ENCODE results near the gene HEATR3.

HEATR3 gene, protein sequence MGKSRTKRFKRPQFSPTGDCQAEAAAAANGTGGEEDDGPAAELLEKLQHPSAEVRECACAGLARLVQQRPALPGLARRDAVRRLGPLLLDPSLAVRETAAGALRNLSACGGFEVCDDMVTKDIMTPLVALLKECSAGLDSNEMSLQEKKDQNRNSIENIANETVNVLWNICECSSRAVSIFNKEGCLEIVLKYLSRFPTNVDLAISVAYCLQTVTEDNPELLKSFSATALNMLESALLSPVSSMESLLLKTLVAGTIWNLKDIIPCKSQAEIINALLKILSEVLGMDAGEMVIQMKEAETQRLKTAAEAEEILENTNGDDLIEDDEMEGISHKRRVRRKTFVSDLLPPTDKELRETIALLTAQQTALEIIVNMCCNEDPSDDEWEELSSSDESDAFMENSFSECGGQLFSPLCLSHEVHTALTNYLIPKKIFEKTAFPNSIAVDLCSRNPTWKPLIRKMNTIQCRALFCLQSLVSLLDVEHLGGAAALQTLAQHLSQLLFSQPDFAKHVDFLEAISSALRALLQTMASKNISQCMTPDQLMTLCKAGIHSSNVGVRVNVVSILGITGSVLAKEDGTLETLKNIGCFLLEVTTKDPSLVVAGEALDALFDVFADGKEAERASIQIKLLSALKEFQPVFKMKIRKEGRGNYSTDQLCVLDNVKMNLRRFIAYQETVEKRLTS

DNA sequence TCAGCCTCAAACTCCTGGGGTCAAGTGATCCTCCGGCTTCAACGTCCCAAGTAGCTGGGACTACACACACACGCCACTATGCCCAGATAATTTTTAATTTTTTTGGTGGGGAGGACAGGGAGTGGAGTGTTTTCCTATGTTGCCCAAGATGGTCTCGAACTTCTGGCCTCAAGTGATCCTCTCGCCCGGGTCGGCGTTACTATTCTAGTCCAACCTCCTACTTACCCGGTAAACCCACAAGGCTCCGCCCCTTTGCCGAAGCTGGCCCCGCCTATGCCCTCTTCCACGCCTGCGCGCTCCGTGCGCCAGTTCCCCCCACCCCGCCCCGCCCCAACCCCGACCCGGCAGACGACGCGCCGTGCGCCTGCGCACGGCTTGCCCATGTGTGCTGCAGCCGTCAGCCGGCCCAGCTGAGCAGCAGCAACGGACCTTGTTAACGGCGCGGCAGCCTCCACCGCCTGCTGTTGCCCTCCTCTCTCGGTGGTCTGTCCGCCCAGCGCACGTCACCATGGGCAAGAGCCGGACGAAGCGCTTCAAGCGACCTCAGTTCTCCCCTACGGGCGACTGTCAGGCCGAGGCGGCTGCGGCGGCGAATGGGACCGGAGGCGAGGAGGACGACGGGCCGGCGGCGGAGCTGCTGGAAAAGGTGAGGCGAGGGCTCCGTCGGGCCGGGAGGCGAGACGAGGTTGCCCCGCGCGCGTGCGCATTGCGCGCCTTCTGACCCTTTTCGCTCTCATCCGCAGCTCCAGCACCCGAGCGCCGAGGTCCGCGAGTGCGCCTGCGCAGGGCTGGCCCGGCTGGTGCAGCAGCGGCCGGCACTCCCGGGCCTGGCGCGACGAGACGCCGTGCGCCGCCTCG is at the start of gene HEATR3:
HEATR3 (plus strand) TSS at position 347 of the 858 bp plus-strand sequence; CDS start at position 509, 162 bp downstream.
- Histone ChIP-seq H3K4me3 (ENCODE audit: low read depth, low read length) (peak within 1 kb of the TSS; percentile 96), H3K27ac (ENCODE audit: low read depth, low read length) (peak within 1 kb of the TSS; percentile 95), H3K9ac (ENCODE audit: low read depth, low read length) (peak within 1 kb of the TSS; percentile 80), H3K36me3 (ENCODE audit: control insufficient read depth, insufficient read depth, low read length) (peaks cover 26% of the 10 kb centered on the region), H3K4me1 (ENCODE audit: control insufficient read depth, insufficient read depth, low read length) (peaks cover 4% of the 10 kb centered on the region), H3K27me3 (ENCODE audit: control insufficient read depth, insufficient read depth, low read length) (no peaks in the 10 kb centered on the region), H3K9me3 (ENCODE audit: control insufficient read depth, insufficient read depth, low read length) (no peaks in the 10 kb centered on the region)

DNA sequence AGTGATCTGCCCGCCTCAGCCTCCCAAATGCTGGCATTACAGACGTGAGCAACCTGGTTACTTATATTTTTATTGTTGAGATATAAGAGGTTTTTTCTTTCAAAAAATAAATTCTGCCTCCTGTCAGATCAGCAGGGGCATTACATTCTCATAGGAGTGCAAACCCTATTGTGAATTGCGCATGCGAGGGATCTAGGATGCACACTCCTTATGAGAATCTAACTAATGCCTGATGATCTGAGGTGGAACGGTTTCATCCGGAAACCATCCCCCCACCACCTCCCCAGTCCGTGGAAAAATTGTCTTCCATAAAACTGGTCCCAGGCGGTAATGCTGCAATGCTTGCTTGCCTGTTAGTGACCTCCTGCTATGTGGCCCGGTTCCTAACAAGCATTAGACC is 48.2 kb upstream of the HEATR3 start:
- no peak overlapping the region for H3K4me3 ChIP-seq (ENCODE audit: low read depth, low read length)
- peaks cover 4% of the 10 kb centered on the region; the same call in 1 of the 2 replicates for H3K4me1 ChIP-seq (ENCODE audit: control insufficient read depth, insufficient read depth, low read length)
- no peaks in the 10 kb centered on the region for H3K9me3 ChIP-seq (ENCODE audit: control insufficient read depth, insufficient read depth, low read length)
- no peak overlapping the region for H3K9ac ChIP-seq (ENCODE audit: low read depth, low read length)
- no peak overlapping the region for H3K27ac ChIP-seq (ENCODE audit: low read depth, low read length)
- H3K36me3 ChIP-seq (ENCODE audit: control insufficient read depth, insufficient read depth, low read length) = no peaks in the 10 kb centered on the region
- H3K27me3 ChIP-seq (ENCODE audit: control insufficient read depth, insufficient read depth, low read length) = no peaks in the 10 kb centered on the region

DNA sequence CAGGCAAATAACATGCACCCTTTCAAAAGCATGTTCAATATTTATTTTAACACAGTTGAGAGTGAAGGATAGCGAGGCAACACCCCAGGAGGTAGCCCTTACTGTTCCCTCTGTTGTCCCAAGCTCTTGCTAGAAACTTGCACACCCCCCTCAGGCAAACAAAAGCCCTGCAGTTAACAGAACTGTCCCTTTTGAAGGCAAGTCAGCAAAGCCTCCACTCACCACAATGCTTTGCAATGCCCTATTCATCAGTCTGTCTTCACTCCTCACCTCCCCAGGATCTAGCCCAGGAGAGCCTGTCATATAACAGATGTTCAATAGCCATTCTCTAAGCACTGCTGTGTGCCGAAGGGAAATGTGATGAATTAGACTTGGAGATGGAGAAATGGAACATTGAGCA is 44.2 kb upstream of the HEATR3 start:
- peaks cover 13% of the 10 kb centered on the region for H3K4me1 ChIP-seq (ENCODE audit: control insufficient read depth, insufficient read depth, low read length)
- no peak overlapping the region for H3K27ac ChIP-seq (ENCODE audit: low read depth, low read length)
- H3K9ac ChIP-seq (ENCODE audit: low read depth, low read length) = no peak overlapping the region
- H3K4me3 ChIP-seq (ENCODE audit: low read depth, low read length) = no peak overlapping the region
- no peaks in the 10 kb centered on the region for H3K36me3 ChIP-seq (ENCODE audit: control insufficient read depth, insufficient read depth, low read length)
- H3K27me3 ChIP-seq (ENCODE audit: control insufficient read depth, insufficient read depth, low read length) = no peaks in the 10 kb centered on the region
- H3K9me3 ChIP-seq (ENCODE audit: control insufficient read depth, insufficient read depth, low read length) = no peaks in the 10 kb centered on the region

DNA sequence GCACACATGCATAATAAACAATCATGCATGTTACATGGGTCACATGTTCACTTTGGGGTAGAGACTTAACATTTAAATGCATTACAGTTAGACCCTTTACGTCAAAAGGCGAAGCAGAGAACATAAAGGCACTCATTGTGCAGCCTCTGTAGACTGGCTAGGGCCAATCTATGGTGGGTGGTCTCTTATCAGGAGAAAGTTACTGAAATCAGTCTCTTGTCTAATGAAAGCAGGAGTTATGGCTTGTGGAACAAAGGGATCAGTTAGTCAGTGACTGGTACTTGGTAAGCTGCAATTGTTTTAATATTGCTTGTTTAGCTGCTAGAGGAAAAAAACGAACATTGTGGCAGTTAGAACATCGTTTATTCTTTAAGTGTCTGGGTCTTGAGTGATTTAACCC is 42.1 kb upstream of the HEATR3 start:
- Histone ChIP-seq H3K4me1 (ENCODE audit: control insufficient read depth, insufficient read depth, low read length) (peaks cover 13% of the 10 kb centered on the region), H3K4me3 (ENCODE audit: low read depth, low read length) (no peak overlapping the region), H3K9ac (ENCODE audit: low read depth, low read length) (no peak overlapping the region), H3K27me3 (ENCODE audit: control insufficient read depth, insufficient read depth, low read length) (no peaks in the 10 kb centered on the region), H3K36me3 (ENCODE audit: control insufficient read depth, insufficient read depth, low read length) (peaks cover 12% of the 10 kb centered on the region; the same call in 1 of the 2 replicates), H3K27ac (ENCODE audit: low read depth, low read length) (no peak overlapping the region), H3K9me3 (ENCODE audit: control insufficient read depth, insufficient read depth, low read length) (no peaks in the 10 kb centered on the region)

DNA sequence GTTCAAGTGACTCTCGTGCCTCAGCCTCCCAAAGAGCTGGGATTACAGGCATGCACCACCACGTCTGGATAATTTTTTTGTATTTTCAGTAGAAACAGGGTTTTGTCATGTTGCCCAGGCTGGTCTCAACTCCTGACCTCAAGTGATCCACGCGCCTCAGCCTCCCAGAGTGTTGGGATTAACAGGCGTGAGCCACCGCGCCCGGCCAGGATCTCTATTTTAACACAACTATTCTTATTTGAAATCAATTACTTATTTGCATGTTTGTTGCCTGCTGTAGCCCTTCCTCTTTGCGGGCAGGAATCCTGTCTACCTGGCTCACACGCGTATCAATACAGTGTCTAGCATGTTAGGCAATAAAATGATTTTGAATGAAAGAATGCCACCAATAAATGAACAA is 41.6 kb upstream of the HEATR3 start:
- no peak overlapping the region; the same call in 1 of the 2 replicates for H3K4me3 ChIP-seq (ENCODE audit: low read depth, low read length)

DNA sequence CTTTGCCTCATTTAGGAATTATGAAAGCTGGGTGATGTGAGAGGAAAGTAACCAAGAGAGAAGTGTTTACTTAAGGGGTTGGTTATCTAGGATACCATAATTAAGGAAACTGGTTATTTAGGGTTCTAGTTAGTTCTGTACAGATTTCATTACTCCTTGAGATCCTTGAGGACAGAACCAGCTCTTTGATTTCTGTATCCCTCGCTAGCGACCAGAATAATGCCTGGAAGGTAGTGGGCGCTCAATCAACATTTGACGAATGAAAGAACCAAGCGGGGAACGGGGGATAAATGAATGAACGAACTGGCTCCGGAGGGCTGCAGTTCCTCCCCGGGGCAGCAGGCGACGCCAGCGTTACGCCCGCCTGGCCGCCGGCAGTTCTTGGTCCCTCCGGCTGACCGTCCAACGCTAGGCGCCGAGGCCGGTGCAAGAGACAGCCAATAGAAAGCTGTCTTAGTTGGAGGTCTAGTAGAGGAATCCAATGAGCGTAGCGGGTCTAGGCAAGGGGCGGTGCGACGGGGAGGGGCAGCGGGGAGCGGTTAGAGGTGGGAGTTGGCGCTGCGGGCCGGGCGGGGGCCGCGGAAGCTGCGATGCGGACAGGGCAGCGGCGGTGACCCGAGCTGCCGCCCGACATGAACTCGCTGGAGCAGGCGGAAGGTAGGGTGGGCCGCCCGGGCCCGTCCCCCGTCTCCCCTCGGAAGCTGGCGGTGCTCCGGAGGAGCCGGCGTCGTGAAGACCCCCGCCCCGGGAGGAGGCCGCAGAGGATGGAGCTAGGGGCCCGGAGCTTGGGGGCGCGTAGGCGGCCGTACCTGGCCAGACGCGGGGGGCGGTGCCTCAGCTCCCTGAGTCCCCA is 40.9 kb upstream of the HEATR3 start, which contains the start of gene CNEP1R1:
CNEP1R1 (plus strand) TSS at position 542 of the 853 bp plus-strand sequence; CDS start at position 633, 91 bp downstream.
- Histone ChIP-seq H3K9ac (ENCODE audit: low read depth, low read length) (peak within 1 kb of the TSS; percentile 65; the same call in 1 of the 2 replicates), H3K27ac (ENCODE audit: low read depth, low read length) (peak within 1 kb of the TSS; percentile 35), H3K36me3 (ENCODE audit: control insufficient read depth, insufficient read depth, low read length) (peaks cover 19% of the 10 kb centered on the region), H3K4me3 (ENCODE audit: low read depth, low read length) (peak within 1 kb of the TSS; percentile 93), H3K4me1 (ENCODE audit: control insufficient read depth, insufficient read depth, low read length) (peaks cover 13% of the 10 kb centered on the region), H3K9me3 (ENCODE audit: control insufficient read depth, insufficient read depth, low read length) (no peaks in the 10 kb centered on the region), H3K27me3 (ENCODE audit: control insufficient read depth, insufficient read depth, low read length) (no peaks in the 10 kb centered on the region)

More for the DNA sequence above, 41.6 kb upstream of the HEATR3 start:
- Histone ChIP-seq H3K9ac (ENCODE audit: low read depth, low read length) (no peak overlapping the region), H3K4me1 (ENCODE audit: control insufficient read depth, insufficient read depth, low read length) (peaks cover 13% of the 10 kb centered on the region), H3K27ac (ENCODE audit: low read depth, low read length) (no peak overlapping the region), H3K27me3 (ENCODE audit: control insufficient read depth, insufficient read depth, low read length) (no peaks in the 10 kb centered on the region), H3K9me3 (ENCODE audit: control insufficient read depth, insufficient read depth, low read length) (no peaks in the 10 kb centered on the region), H3K36me3 (ENCODE audit: control insufficient read depth, insufficient read depth, low read length) (peaks cover 12% of the 10 kb centered on the region; the same call in 1 of the 2 replicates)

DNA sequence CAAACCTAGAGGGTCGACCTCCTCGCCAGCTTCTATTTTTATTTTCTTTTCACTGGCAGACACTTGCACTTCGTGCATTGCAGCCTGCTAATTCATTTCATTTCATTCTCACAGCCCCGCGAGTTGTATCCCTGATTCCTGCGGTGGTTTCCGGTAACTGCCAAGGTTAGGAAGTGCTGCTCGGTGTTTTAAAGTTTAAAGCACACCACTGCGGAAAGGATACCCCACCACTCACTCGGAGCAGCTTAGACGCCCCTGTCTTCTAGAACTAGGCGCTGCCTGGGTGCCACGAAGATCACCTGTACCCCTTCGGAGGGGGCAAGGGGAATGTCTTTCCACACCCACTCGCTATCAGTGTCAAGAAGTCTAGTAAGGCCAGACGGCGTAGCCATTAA is 40.2 kb upstream of the HEATR3 start:
- Histone ChIP-seq H3K4me1 (ENCODE audit: control insufficient read depth, insufficient read depth, low read length) (peaks cover 13% of the 10 kb centered on the region), H3K36me3 (ENCODE audit: control insufficient read depth, insufficient read depth, low read length) (peaks cover 25% of the 10 kb centered on the region), H3K27me3 (ENCODE audit: control insufficient read depth, insufficient read depth, low read length) (no peaks in the 10 kb centered on the region), H3K9me3 (ENCODE audit: control insufficient read depth, insufficient read depth, low read length) (no peaks in the 10 kb centered on the region), H3K27ac (ENCODE audit: low read depth, low read length) (peak overlapping the region; percentile 35), H3K4me3 (ENCODE audit: low read depth, low read length) (peak overlapping the region; percentile 93), H3K9ac (ENCODE audit: low read depth, low read length) (peak overlapping the region; percentile 65; the same call in 1 of the 2 replicates)

DNA sequence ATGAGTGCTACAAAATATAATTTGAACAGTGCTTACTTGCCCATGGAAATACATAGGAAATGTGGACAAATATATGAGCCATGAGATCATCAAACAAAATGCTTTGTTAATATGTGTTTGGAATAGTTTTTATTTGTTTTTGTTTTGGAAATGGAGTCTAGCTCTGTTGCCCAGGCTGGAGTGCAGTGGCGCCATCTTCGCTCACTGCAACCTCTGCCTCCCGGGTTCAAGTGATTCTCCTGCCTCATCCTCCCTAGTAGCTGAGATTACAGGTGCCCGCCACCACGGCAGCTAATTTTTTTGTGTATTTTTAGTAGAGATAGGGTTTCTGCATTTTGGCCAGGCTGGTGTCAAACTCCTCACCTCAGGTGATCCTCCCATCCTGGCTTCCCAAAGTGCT is 37.9 kb upstream of the HEATR3 start:
- Histone ChIP-seq H3K9me3 (ENCODE audit: control insufficient read depth, insufficient read depth, low read length) (no peaks in the 10 kb centered on the region), H3K27ac (ENCODE audit: low read depth, low read length) (no peak overlapping the region), H3K27me3 (ENCODE audit: control insufficient read depth, insufficient read depth, low read length) (no peaks in the 10 kb centered on the region), H3K4me3 (ENCODE audit: low read depth, low read length) (no peak overlapping the region), H3K36me3 (ENCODE audit: control insufficient read depth, insufficient read depth, low read length) (peaks cover 44% of the 10 kb centered on the region), H3K4me1 (ENCODE audit: control insufficient read depth, insufficient read depth, low read length) (peaks cover 9% of the 10 kb centered on the region), H3K9ac (ENCODE audit: low read depth, low read length) (no peak overlapping the region)

DNA sequence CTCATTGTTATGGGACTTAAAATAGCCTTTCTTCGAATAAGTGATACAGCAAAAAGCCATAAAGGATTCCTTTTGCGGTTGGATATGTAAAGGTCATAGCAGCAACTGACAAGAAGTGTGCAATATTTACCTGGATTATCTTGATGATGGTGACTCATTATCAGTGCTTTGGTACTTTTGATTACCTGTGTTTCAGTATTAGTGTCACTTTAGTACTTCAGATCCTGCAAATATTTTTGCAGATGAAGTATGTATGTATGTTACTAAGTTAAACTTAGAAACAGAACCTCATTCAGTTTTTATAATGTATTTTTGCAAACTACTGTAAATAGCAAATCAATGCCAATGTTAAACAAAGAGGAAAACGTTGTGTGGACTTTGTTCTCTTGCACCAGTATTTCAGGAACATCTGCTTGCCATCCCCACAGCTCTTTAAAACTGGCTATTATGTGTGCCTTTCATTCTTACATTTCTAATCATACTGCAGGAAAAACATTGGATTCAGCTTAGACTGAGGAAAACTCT is 30.2 kb upstream of the HEATR3 start:
- no peak overlapping the region for H3K27ac ChIP-seq (ENCODE audit: low read depth, low read length)
- no peak overlapping the region for H3K4me3 ChIP-seq (ENCODE audit: low read depth, low read length)
- H3K27me3 ChIP-seq (ENCODE audit: control insufficient read depth, insufficient read depth, low read length) = no peaks in the 10 kb centered on the region
- H3K4me1 ChIP-seq (ENCODE audit: control insufficient read depth, insufficient read depth, low read length) = no peaks in the 10 kb centered on the region
- H3K9ac ChIP-seq (ENCODE audit: low read depth, low read length) = no peak overlapping the region
- H3K36me3 ChIP-seq (ENCODE audit: control insufficient read depth, insufficient read depth, low read length) = peaks cover 58% of the 10 kb centered on the region
- H3K9me3 ChIP-seq (ENCODE audit: control insufficient read depth, insufficient read depth, low read length) = no peaks in the 10 kb centered on the region

DNA sequence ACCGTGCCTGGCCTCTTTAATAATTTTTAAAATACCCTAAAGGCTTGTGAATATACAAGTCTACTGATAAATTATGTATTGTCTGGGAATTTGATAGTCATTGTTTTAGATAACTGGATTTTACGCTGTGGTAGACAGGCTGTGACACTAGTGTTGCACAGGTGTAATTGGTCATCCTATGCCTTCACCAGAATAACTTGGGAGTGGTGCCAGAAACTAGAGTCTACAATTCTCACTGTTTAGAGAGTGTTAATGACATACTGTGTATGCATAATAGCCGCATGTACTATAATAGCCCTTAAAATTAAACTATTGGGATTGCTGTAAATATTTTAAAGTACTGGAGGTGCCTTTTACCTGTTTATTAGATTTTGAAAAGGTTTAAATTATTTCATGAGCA is 29.3 kb upstream of the HEATR3 start:
- Histone ChIP-seq H3K36me3 (ENCODE audit: control insufficient read depth, insufficient read depth, low read length) (peaks cover 50% of the 10 kb centered on the region), H3K4me1 (ENCODE audit: control insufficient read depth, insufficient read depth, low read length) (no peaks in the 10 kb centered on the region), H3K27ac (ENCODE audit: low read depth, low read length) (no peak overlapping the region), H3K9ac (ENCODE audit: low read depth, low read length) (no peak overlapping the region), H3K4me3 (ENCODE audit: low read depth, low read length) (no peak overlapping the region), H3K27me3 (ENCODE audit: control insufficient read depth, insufficient read depth, low read length) (no peaks in the 10 kb centered on the region), H3K9me3 (ENCODE audit: control insufficient read depth, insufficient read depth, low read length) (no peaks in the 10 kb centered on the region)

All from HUES48 (cell line).